DOHH2 (cell line): ENCODE measurements around the gene ASPM.

Experiments
- H3F3A ChIP-seq: fragments of 200-600 bp; sonication (generic), shearing (Covaris generic); 2 replicates; pipeline ENCODE4 v1.6.0; 2016; ENCODE audit warnings: antibody characterized with exemption, mild to moderate bottlenecking; ENCODE audit not compliant: control insufficient read depth, insufficient read depth
- H3K27ac ChIP-seq: fragments of 200-600 bp; sonication (generic); 2 replicates; pipeline ENCODE4 v1.5.1; 2014; ENCODE audit warnings: low read depth, mild to moderate bottlenecking, low read length, moderate library complexity
- H3K27me3 ChIP-seq: fragments of 200-600 bp; sonication (generic); 2 replicates; pipeline ENCODE4 v1.6.1; 2014; ENCODE audit warnings: mild to moderate bottlenecking, low read length, mixed read lengths; ENCODE audit not compliant: control insufficient read depth
- H3K36me3 ChIP-seq: fragments of 200-600 bp; sonication (generic); 2 replicates; pipeline ENCODE4 v1.6.1; 2014; ENCODE audit warnings: mild to moderate bottlenecking, low read length, moderate library complexity, mixed read lengths; ENCODE audit not compliant: control insufficient read depth
- H3K4me1 ChIP-seq: fragments of 200-600 bp; sonication (generic); 2 replicates; pipeline ENCODE4 v1.6.1; 2014; ENCODE audit warnings: mild to moderate bottlenecking, low read length, mixed read lengths; ENCODE audit not compliant: control insufficient read depth
- H3K4me2 ChIP-seq: fragments of 200-600 bp; sonication (generic); 2 replicates; pipeline ENCODE4 v1.6.0; 2014; ENCODE audit warnings: mild to moderate bottlenecking, low read length, moderate library complexity
- H3K4me3 ChIP-seq: fragments of 200-600 bp; sonication (generic); 2 replicates; pipeline ENCODE4 v1.5.1; 2014; ENCODE audit warnings: mild to moderate bottlenecking, low read length, mixed read lengths
- H3K79me2 ChIP-seq: fragments of 200-600 bp; sonication (generic); 2 replicates; pipeline ENCODE4 v1.6.1; 2014; ENCODE audit warnings: mild to moderate bottlenecking, low read length, mixed read lengths; ENCODE audit not compliant: control insufficient read depth
- H3K9me2 ChIP-seq: fragments of 200-600 bp; sonication (generic); replicated peaks from 2 replicates; pipeline ENCODE4 v1.6.1; 2014; ENCODE audit warnings: mild to moderate bottlenecking, low read length, mixed read lengths; ENCODE audit not compliant: control insufficient read depth
- H3K9me3 ChIP-seq: fragments of 200-600 bp; sonication (generic); 2 replicates; pipeline ENCODE4 v1.6.1; 2014; ENCODE audit warnings: antibody characterized with exemption, low read length, mixed read lengths; ENCODE audit not compliant: control insufficient read depth, insufficient read depth
- H4K20me1 ChIP-seq: fragments of 200-600 bp; sonication (generic); 2 replicates; pipeline ENCODE4 v1.6.0; 2014; ENCODE audit warnings: low read depth, mild to moderate bottlenecking, antibody characterized with exemption, low read length, moderate library complexity; ENCODE audit not compliant: control insufficient read depth, insufficient read depth
- EZH2phosphoT487 ChIP-seq: fragments of 200-600 bp; sonication (generic); IDR thresholded peaks from 2 replicates; pipeline ENCODE4 v1.6.1; 2017; ENCODE audit warnings: borderline replicate concordance, mild to moderate bottlenecking, antibody characterized with exemption, low read length, moderate library complexity, mixed read lengths
- TF ChIP-seq, protein P1 (sequence below): fragments of 200-600 bp; sonication (generic); IDR thresholded peaks from one replicate; pipeline ENCODE4 v1.5.1; 2014; ENCODE audit warnings: antibody characterized with exemption, mild to moderate bottlenecking, low read depth, low read length; ENCODE audit not compliant: poor library complexity, severe bottlenecking

Gene ASPM

DNA sequence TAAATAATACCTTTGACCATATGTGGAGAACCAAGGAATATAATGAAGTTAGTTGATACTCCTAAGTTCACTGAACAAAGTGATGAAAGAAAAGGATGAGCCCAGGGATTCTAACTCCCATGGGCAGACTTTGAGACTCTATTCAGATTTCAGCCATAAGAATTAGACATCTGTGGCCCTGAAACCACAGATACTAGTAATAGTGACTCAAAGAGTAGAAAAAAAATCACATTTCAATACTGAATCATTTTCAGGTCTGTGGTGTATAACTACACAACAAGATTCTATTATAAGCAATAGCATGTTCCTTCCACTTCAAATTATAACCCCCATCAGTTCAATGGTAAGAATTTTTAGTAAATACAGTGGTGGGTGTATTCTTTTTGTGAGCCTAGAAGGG lies 63.0 kb downstream of the ASPM start:
- TF ChIP-seq EZH2phosphoT487: no peak
- TF ChIP-seq, protein P1, sequence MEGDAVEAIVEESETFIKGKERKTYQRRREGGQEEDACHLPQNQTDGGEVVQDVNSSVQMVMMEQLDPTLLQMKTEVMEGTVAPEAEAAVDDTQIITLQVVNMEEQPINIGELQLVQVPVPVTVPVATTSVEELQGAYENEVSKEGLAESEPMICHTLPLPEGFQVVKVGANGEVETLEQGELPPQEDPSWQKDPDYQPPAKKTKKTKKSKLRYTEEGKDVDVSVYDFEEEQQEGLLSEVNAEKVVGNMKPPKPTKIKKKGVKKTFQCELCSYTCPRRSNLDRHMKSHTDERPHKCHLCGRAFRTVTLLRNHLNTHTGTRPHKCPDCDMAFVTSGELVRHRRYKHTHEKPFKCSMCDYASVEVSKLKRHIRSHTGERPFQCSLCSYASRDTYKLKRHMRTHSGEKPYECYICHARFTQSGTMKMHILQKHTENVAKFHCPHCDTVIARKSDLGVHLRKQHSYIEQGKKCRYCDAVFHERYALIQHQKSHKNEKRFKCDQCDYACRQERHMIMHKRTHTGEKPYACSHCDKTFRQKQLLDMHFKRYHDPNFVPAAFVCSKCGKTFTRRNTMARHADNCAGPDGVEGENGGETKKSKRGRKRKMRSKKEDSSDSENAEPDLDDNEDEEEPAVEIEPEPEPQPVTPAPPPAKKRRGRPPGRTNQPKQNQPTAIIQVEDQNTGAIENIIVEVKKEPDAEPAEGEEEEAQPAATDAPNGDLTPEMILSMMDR: no peak
- peaks cover 71% of the 10 kb centered on the region for H3K36me3 ChIP-seq
- H4K20me1 ChIP-seq: no peaks in the 10 kb centered on the region
- no peaks in the 10 kb centered on the region for H3K4me1 ChIP-seq
- H3K4me2 ChIP-seq: no peak overlapping the region
- no peaks in the 10 kb centered on the region for H3K9me2 ChIP-seq
- H3K27me3 ChIP-seq: no peaks in the 10 kb centered on the region
- peaks cover 17% of the 10 kb centered on the region for H3K9me3 ChIP-seq
- no peak overlapping the region for H3K27ac ChIP-seq
- H3F3A ChIP-seq: 0 out of 2 replicates have a peak, but pooled peaks cover 2% of the 10 kb centered on the region
- H3K79me2 ChIP-seq: no peaks in the 10 kb centered on the region
- no peak overlapping the region for H3K4me3 ChIP-seq

DNA sequence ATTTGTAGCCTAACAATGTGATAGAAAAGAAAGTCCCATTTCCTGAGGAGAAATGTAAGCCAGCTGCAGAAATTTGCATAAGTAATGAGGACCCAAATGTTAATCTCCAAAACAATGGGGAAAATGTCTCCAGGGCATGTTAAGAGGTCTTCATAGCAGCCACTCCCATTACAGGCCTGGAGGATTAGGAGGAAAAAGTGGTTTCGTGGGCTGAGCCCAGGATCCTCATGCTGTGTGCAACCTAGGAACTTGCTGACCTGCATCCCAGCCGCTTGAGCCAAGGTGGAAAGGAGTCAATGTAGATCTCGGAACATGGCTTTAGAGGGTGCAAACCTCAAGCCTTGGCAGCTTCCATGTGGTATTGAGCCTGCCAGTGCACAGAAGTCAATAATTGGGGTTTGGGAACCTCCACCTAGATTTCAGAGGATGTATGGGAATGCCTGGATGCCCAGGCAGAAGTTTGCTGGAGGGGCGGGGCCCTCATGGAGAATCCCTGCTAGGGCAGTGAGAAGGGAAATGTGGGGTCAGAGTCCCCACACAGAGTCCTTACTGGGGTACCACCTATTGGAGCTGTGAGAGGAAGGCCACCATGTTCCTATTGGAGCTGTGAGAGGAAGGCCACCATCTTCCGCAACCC lies 65.2 kb downstream of the ASPM start:
- peaks cover 49% of the 10 kb centered on the region for H3K36me3 ChIP-seq
- H3F3A ChIP-seq: 0 out of 2 replicates have a peak, but pooled peaks cover 2% of the 10 kb centered on the region
- no peak overlapping the region for H3K27ac ChIP-seq
- H3K4me2 ChIP-seq: no peak overlapping the region
- no peaks in the 10 kb centered on the region for H3K79me2 ChIP-seq
- H3K27me3 ChIP-seq: no peaks in the 10 kb centered on the region
- H3K9me2 ChIP-seq: no peaks in the 10 kb centered on the region
- H3K4me3 ChIP-seq: no peak overlapping the region
- H3K9me3 ChIP-seq: peaks cover 17% of the 10 kb centered on the region
- no peaks in the 10 kb centered on the region for H3K4me1 ChIP-seq
- no peaks in the 10 kb centered on the region for H4K20me1 ChIP-seq
- TF ChIP-seq EZH2phosphoT487: no peak
- TF ChIP-seq, protein P1: no peak

DNA sequence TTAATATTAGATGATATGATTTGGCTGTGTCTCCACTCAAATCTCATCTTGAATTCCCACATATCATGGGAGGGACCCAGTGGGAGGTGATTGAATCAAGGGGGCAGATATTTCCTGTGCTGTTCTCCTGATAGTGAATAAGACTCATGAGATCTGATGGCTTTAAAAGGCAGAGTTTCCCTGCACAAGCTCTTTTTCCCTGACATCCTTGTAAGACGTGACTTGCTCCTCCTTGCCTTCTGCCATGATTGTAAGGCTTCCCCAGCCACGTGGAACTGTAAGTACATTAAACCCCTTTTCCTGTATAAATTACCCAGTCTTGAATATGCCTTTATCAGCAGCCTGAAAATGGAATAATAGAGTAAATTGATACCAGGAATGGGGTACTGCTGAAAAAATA lies 66.1 kb downstream of the ASPM start:
- H3K36me3 ChIP-seq: peaks cover 40% of the 10 kb centered on the region
- H3K4me1 ChIP-seq: no peaks in the 10 kb centered on the region
- no peak overlapping the region for H3K4me2 ChIP-seq
- H3K9me2 ChIP-seq: no peaks in the 10 kb centered on the region
- H3F3A ChIP-seq: 0 out of 2 replicates have a peak, but pooled peaks cover 2% of the 10 kb centered on the region
- H3K9me3 ChIP-seq: peaks cover 17% of the 10 kb centered on the region
- H3K27ac ChIP-seq: no peak overlapping the region
- no peaks in the 10 kb centered on the region for H4K20me1 ChIP-seq
- H3K79me2 ChIP-seq: no peaks in the 10 kb centered on the region
- no peaks in the 10 kb centered on the region for H3K27me3 ChIP-seq
- H3K4me3 ChIP-seq: no peak overlapping the region
- TF ChIP-seq, protein P1: no peak
